ENCODE results near the gene ZMAT3. TPM values are rescaled to one million over a fixed set of nuclear protein-coding genes. Genes with fewer than 3 reads are reported as not detected.

Gene ZMAT3
- total and polyA plus RNA-seq, 8 donors: 1.4 to 13.1 (median 9.0) TPM

GRCh38 chr3:178989821-178990220 is 81.8 kb downstream of the ZMAT3 start:
- no peak for FAIRE-seq
- Histone ChIP-seq H3K4me3 (no peak overlapping the region), H3K4me1 (no peaks in the 10 kb centered on the region), H3K27ac (no peak overlapping the region), H3K9me3 (no peaks in the 10 kb centered on the region), H3K36me3 (no peaks in the 10 kb centered on the region), H3K27me3 (no peaks in the 10 kb centered on the region)
- no peak for DNase-seq
- no peak for ATAC-seq
- 33% methylated on average over 1 of the region's 1 CpG for WGBS, 2 donors
- intact Hi-C loops (cut with DNase I): no loop called here
- no peak for TF ChIP-seq CTCF (IDR thresholded peaks at IDR 0.05)

GRCh38 chr3:178987745-178988144 is 83.9 kb downstream of the ZMAT3 start:
- WGBS, 2 donors: 88 to 95% methylated on average over 1 of the region's 1 CpG
- H3K4me1 ChIP-seq: no peaks in the 10 kb centered on the region
- no peak for FAIRE-seq
- H3K27ac ChIP-seq: no peak overlapping the region
- intact Hi-C loops (cut with DNase I): no loop called here
- no peak for DNase-seq
- TF ChIP-seq CTCF (IDR thresholded peaks at IDR 0.05): no peak
- no peaks in the 10 kb centered on the region for H3K36me3 ChIP-seq
- H3K9me3 ChIP-seq: no peaks in the 10 kb centered on the region
- no peaks in the 10 kb centered on the region for H3K27me3 ChIP-seq
- ATAC-seq: no peak
- no peak overlapping the region for H3K4me3 ChIP-seq

GRCh38 chr3:178986456-178986855 is 85.2 kb downstream of the ZMAT3 start:
- no peaks in the 10 kb centered on the region for H3K4me1 ChIP-seq
- H3K27ac ChIP-seq: no peak overlapping the region
- FAIRE-seq (no peak), ATAC-seq (no peak), DNase-seq (no peak)
- no peak for TF ChIP-seq CTCF (IDR thresholded peaks at IDR 0.05)
- H3K36me3 ChIP-seq: no peaks in the 10 kb centered on the region
- no peaks in the 10 kb centered on the region for H3K27me3 ChIP-seq
- intact Hi-C loops (cut with DNase I): no loop called here
- H3K9me3 ChIP-seq: no peaks in the 10 kb centered on the region
- 29 to 34% methylated on average over 2 of the region's 2 CpGs for WGBS, 2 donors
- H3K4me3 ChIP-seq: no peak overlapping the region

- H3K9me3 ChIP-seq: no peaks in the 10 kb centered on the region
- intact Hi-C loops (cut with DNase I): no loop called here
- no peaks in the 10 kb centered on the region for H3K27me3 ChIP-seq
- WGBS, 2 donors: 79 to 85% methylated on average over 4 of the region's 4 CpGs
- no peak overlapping the region for H3K27ac ChIP-seq
- H3K4me1 ChIP-seq: no peaks in the 10 kb centered on the region
- FAIRE-seq (no peak), DNase-seq (no peak), ATAC-seq (no peak)
- no peak for TF ChIP-seq CTCF (IDR thresholded peaks at IDR 0.05)
- H3K36me3 ChIP-seq: no peaks in the 10 kb centered on the region
- no peak overlapping the region for H3K4me3 ChIP-seq
Observed at GRCh38 chr3:178982137-178982536, 89.5 kb downstream of the ZMAT3 start.

GRCh38 chr3:178975320-178975719 is 96.3 kb downstream of the ZMAT3 start:
- WGBS, 2 donors: 42 to 43% methylated on average over 2 of the region's 2 CpGs
- no peak for FAIRE-seq
- no peak overlapping the region for H3K27ac ChIP-seq
- H3K9me3 ChIP-seq: no peaks in the 10 kb centered on the region
- intact Hi-C loops (cut with DNase I): no loop called here
- no peak for TF ChIP-seq CTCF (IDR thresholded peaks at IDR 0.05)
- H3K36me3 ChIP-seq: no peaks in the 10 kb centered on the region
- H3K27me3 ChIP-seq: no peaks in the 10 kb centered on the region
- no peak for ATAC-seq
- no peak overlapping the region for H3K4me3 ChIP-seq
- no peaks in the 10 kb centered on the region for H3K4me1 ChIP-seq
- DNase-seq: no peak

All from pancreas (tissue), 10 donors.